GM21515 (cell line): ENCODE measurements around the gene DCTN5.

Source experiments
- ATAC-seq: cut with Tn5 transposase; IDR thresholded peaks from one replicate; pipeline ENCODE4 v1.9.1; 2021; ENCODE audit not compliant: unreplicated experiment

The DCTN5 gene

GRCh38 chr16:23726710-23727109 lies 85.4 kb downstream of the DCTN5 start:
- ATAC-seq: no peak
